HepG2 (cell line): ENCODE data around the gene SYPL2.

ENCODE experiments used
- CEBPB ChIP-seq: IDR thresholded peaks from 2 replicates; pipeline ENCODE4 v1.6.1; 2011; ENCODE audit warnings: low read depth, low read length, improper control_type of control experiment, borderline replicate concordance
- ZNF589 ChIP-seq: sonication (generic); formaldehyde crosslinking; conservative IDR thresholded peaks from 2 replicates; pipeline ENCODE4 v1.8.0; 2022; ENCODE audit warnings: mild to moderate bottlenecking, moderate library complexity, missing genetic modification reagents

DNA sequence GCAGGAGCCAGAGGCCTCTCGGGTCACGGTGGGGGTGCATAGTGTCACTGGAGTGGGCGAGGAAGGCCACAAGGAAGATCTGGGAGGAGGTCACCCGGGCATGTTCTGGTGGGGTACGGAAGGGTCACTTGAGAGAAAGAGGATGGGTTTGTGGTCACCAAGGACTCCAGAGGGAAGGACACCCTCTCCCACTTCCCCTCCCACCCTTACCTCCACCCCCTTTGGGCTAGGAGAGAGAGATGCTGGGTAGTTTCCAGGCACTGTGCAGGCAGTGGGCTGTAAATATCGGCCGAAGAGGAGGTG is 42.5 kb downstream of the SYPL2 start:
- TF ChIP-seq CEBPB (no peak), ZNF589 (CRISPR knock-in tag) (no peak)
